HG03108 (cell line): ENCODE measurements around the gene CTAG1A.
"Not testable (repeated sequence)": the region's sequence is repeated elsewhere in the genome, so short reads cannot be mapped to it uniquely, and the experiment has no call there.

Source experiments
- ATAC-seq: cut with Tn5 transposase; IDR thresholded peaks from one replicate; pipeline ENCODE4 v1.9.1; 2021; ENCODE audit warnings: moderate library complexity; ENCODE audit not compliant: unreplicated experiment

CTAG1A gene

GRCh38 chrX:154584585-154585183 lies at the start of gene CTAG1A:
TSS of gene CTAG1A (plus strand) at chrX:154585133. CDS start at chrX:154585207, 74 bp downstream.
- not testable (repeated sequence) for ATAC-seq

- ATAC-seq = no peak
Observed at GRCh38 chrX:154535892-154536291, 49.0 kb upstream of the CTAG1A start.

- no peak for ATAC-seq
Observed at GRCh38 chrX:154539077-154539476, 45.9 kb upstream of the CTAG1A start.

DNA sequence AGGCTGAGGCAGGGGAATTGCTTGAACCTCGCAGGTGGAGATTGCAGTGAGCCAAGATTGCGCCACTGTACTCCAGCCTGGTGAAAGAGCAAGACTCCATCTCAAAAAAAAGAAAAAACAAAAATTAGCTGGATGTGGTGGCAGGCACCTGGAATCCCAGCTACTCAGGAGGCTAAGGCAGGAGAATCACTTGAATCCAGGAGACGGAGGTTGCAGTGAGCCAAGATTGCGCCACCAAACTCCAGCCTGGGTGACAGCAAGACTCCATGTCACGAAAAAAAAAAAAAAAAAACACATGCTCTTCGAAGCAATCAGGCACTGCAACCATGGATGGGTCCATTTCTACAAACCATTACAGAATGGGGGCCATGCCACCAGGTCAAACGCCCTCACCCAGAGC lies 44.6 kb upstream of the CTAG1A start:
- not testable (repeated sequence) for ATAC-seq

DNA sequence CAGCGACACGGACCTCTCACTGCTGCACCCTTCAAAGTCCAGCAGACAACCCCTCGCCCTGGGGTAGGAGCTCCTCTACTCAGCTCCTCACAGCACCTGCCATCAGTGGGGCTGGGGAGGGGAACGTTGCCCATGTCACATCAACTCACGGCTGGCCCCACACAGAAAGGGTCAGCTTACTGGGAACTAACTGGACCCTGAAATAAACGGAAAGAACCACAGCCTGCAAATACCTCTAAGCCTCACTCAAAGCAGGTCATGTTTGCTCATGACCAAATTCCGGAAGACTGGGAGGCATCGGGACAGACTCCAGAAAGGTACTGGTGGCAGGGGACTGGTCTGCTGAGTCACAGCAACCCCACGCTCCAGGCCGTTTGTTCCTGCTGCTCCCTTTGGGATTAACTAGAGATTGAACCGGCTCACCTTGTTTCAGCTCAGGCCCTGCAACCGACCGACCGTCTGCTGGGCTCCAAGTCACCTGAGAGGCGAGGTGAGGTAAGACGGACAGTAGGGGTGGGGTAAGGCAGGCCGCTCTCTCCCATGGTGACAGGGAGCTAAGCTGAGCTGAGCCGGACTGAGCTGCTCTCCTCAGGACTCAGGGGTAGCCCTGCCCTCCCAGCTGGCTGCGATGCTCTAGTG lies 43.9 kb upstream of the CTAG1A start:
- ATAC-seq = no peak

GRCh38 chrX:154541589-154541895 lies 43.4 kb upstream of the CTAG1A start:
- ATAC-seq = no peak

DNA sequence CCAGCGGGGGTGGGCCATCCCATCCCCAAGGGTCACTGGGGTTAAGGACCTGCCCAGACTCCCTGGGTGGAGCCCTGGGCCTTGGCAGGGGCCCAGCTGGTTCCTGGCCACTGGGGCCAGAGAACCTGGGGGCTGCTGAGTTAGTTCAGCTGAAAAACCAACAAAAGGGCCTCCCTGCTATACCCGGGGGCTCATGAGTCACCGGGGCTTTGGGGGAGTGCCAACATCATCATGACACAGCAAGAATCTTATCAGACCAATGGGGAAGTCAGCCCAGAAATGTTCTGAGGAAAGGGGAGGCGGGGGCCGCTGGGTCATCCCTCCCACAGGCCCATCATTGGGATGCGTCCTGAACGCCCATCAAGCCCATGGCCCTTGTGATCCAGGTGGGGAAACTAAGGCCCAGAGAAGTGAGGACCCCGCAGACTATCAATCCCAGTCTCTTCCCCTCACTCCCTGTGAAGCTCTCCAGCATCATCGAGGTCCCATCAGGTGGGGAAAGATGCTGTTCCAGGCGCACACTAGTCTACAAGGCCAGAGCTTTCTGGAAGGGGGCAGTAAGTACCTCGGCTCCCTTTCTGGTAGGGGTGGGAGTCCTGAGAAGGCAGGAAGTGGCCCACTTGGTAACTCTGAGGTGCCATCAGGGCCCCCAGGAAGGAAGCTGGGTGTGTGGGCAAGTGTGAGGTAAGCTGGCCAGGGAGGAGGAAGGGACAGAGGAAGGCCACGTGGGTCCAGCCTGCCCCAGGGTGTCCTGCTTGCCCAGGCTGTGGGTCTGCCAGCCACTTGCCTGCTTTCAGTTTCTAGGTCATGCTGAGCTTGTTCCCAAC lies 42.8 kb upstream of the CTAG1A start:
- ATAC-seq = no peak

GRCh38 chrX:154542723-154543424 lies 42.1 kb upstream of the CTAG1A start:
- ATAC-seq = no peak

- ATAC-seq = no peak
Observed at GRCh38 chrX:154545673-154546274, 39.2 kb upstream of the CTAG1A start.

DNA sequence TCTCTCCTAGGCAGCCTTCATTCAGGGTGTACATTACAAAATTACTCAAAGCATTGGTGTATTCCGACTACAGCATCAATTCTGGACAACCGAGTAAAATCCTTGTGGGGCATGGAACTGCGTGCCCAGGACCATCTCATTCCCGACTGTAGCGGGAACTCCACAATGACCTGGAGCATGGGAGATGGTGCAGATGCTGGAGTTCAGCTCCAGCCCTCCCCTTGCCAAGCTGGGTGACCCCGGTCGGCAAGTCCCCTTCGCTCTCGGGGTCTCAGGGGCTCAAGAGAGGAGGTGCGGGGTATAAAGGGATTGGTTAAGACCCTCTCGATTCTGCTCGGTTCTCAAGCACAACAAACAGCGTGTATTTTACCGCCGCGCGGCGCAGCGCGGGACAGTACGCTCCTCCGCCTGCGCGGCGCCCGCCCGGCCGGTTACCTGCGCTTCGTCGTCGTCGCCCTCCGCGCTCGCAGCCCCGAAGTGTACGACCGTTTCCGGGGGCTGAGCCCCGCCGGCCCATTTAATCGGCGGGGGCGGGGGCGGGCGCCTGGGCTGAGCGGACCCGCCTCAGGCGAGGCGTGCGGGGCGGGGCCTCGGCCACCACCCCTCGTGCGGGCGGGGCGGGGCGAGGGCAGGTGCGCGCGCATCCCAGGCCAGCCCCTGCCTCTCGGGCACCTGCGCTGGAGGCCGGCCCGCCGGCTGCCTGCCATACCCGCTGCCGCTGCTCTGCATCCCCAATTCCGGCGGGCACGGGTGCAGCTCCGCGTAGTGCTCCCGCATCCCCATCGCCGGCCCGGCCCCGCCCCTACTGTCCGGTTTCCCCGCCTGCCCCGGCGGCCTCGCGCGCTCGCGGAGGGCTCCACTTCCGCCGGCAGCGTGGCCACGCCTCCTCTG lies 38.3 kb upstream of the CTAG1A start, which contains the start of gene G6PD:
Gene G6PD (minus strand): TSS at position 493 of the 891 bp plus-strand sequence. CDS start 691 bp downstream, outside the sequence.
- peak; percentile 39 for ATAC-seq

DNA sequence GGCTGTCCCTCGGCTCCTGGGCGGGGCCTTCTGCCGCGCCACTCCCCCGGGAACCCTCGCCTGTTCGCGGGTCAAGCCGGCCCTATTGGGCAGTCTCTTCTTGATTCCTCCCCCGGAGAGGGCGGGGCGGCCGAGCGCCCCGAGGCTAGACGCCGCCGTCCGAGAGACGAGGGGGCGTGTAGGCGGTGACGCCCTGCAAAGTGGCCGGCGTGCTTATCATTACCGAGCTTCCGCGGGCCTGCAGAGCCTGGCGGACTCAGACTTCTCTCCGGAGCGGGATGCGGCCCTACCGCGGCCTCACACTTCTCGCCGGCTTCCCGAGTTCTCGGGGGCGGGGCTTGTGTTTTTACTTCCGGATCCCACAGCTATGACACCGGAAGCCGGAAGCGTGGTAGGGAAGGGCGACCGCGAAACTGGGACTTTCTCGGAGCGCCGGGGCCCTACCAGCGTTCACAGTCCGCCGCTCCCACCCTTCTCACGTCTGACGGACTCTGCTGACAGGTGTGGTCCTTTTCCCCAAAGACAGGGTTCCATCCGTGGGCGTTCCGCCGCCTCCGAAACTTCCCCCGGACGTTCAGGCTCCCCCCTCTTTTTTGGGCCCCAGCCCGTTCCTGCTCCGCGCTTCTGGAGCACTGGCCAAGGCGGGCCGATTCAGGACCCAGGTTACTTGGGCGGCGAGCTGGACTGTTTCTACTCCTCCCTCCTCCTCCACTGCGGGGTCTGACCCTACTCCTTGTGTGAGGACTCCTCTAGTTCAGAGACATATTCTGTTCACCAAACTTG lies 37.5 kb upstream of the CTAG1A start, which contains the start of gene IKBKG:
Gene IKBKG (plus strand): TSS at position 376 of the 783 bp plus-strand sequence. CDS start 4,383 bp downstream, outside the sequence.
- peak; percentile 78 for ATAC-seq

GRCh38 chrX:154548028-154548316 lies 37.0 kb upstream of the CTAG1A start:
- no peak for ATAC-seq

DNA sequence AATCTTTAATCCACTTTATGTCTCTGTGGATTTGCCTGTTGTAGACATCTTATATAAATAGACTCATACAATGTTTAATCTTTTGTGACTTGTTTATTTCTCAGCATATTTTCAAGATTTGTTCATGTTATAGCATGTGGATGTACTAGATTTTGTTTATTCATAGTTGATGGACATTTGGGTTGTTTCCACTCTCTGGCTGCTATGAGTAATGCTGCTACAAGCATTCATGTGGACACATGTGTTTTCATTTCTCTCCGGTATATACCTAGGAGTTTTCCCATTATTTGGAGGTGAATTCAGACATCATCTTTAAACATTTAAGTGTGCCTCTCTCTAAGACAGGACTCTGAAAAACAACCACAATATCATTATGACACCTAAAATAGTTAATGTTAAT lies 35.2 kb upstream of the CTAG1A start:
- no peak for ATAC-seq

DNA sequence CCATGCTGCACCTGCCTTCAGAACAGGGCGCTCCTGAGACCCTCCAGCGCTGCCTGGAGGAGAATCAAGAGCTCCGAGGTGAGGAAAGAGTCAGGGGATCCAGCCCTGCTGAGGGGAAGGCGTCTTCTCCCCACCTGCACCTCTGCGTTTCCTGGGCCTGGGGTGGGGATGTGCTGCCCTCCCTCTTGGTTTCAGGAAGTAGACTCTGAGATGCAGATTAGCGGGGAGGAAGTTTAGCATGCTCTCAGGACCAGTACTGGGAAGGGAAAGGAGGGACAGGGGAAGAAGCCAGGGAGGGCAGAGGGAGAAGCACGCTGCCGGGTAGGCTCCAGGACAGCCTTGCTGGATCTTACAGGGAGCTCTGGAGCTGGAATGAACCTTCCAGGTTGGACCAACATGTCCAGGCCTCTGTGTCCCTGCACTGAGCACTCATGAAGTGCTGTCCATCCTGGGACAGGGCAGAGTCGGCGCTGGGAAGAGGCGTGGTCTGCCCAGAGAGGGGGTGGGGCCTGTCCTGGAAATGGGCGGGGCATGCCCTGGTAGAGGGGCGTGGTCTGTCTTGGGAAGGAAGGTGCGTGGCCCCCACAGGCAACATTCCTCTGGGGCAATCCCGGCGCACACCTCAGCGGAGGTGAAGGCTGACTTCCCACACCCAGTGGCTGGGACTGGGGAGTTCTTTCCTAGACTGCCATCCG lies 32.7 kb upstream of the CTAG1A start:
- ATAC-seq = not testable (repeated sequence)

DNA sequence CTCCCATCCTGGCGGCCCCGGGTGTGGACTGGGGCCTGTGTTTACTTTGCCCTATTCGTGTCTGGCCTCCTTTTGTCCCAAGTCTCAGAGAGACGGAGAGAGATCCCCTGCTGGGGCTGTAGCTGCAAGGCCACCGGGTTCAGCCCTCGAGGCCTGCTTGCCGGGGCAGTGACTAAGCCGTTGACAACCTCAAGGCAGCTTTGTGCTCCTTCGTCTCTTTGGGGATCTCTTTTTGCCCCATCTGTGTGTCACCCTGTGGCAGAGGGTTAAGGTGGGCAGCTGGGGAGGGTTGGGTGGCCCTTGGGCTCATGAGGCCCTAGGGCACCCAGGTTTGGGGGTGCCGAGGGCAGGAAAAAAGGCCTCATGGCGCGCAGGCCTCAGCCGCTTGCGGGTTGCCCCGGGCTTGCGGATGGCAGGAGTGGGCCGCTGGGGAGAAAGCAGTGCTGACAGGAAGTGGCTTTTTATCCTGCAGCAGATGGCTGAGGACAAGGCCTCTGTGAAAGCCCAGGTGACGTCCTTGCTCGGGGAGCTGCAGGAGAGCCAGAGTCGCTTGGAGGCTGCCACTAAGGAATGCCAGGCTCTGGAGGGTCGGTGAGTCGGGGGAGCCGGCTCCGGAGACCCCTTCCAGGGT lies 26.8 kb upstream of the CTAG1A start:
- not testable (repeated sequence) for ATAC-seq

- not testable (repeated sequence) for ATAC-seq
Observed at GRCh38 chrX:154558896-154559295, 26.0 kb upstream of the CTAG1A start.

DNA sequence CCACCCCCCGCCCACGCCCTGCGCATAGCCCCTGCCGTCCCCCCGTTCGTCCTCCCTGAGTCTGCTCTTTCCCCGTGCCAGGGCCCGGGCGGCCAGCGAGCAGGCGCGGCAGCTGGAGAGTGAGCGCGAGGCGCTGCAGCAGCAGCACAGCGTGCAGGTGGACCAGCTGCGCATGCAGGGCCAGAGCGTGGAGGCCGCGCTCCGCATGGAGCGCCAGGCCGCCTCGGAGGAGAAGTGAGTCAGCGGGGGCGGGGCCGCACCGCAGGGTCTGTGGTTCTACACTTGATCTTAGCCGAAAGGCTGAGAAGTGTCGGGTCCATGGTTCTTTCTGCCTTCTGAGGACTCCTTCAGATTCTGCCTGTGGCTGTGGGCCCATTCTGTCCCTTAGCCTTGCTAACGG lies 24.6 kb upstream of the CTAG1A start:
- not testable (repeated sequence) for ATAC-seq

- not testable (repeated sequence) for ATAC-seq
Observed at GRCh38 chrX:154562295-154562694, 22.6 kb upstream of the CTAG1A start.
